Stomach (tissue), 9 donors: ENCODE measurements around the gene TMEM106C. TPM values are rescaled to one million over a fixed set of nuclear protein-coding genes. Genes with fewer than 3 reads are reported as not detected.

Experiments
- DNase-seq, 2 donors: peaks; one replicate each; pipeline versions ENCODE4 v3.0.0 to v3.0.0-alpha.2; 2013 to 2019
- H3K27ac ChIP-seq, 5 donors: fragments of 200-600 bp in 4 of 5; sonication (generic) in 4 of 5; one replicate each; pipeline ENCODE4 v1.5.1; 2013 to 2019; ENCODE audit warnings: mild to moderate bottlenecking in 1 of 5, moderate library complexity in 1 of 5
- H3K27me3 ChIP-seq, 3 donors: fragments of 200-600 bp; sonication (generic); one replicate each; pipeline ENCODE4 v1.5.1; 2017 to 2019; ENCODE audit warnings: mixed run types in 1 of 3
- H3K36me3 ChIP-seq, 4 donors: fragments of 200-600 bp; sonication (generic); 1 replicate in 3 of 4; 2 replicates in 1 of 4; pipeline ENCODE4 v1.5.1; 2016 to 2019
- H3K4me1 ChIP-seq, 4 donors: fragments of 200-600 bp; sonication (generic); one replicate each; pipeline ENCODE4 v1.5.1; 2016 to 2019
- H3K4me3 ChIP-seq, 4 donors: fragments of 200-600 bp; sonication (generic) in 3 of 4; one replicate each; pipeline ENCODE4 v1.5.1; 2016 to 2019; ENCODE audit warnings: mild to moderate bottlenecking in 1 of 4
- H3K9me3 ChIP-seq, 4 donors: fragments of 200-600 bp; sonication (generic); one replicate each; pipeline ENCODE4 v1.5.1; 2016 to 2019
- EP300 ChIP-seq: sonication (generic); formaldehyde crosslinking; IDR thresholded peaks from one replicate; pipeline ENCODE4 v1.6.1; 2017; ENCODE audit warnings: antibody characterized with exemption
- POLR2A ChIP-seq, 4 donors: fragments of 450-650 bp; IDR thresholded peaks; one replicate each; pipeline ENCODE4 v1.6.1; 2016; ENCODE audit warnings: antibody characterized with exemption in 4 of 4, control low read depth in 2 of 4, mild to moderate bottlenecking in 1 of 4, moderate library complexity in 1 of 4
- POLR2AphosphoS5 ChIP-seq, 3 donors: sonication (generic); formaldehyde crosslinking; IDR thresholded peaks; one replicate each; pipeline ENCODE4 v1.6.1; 2016; ENCODE audit warnings: antibody characterized with exemption in 3 of 3
- WGBS, 5 donors: extraction: QIAGEN DNeasy Blood & Tissue Kit in 3 of 5; methylation state at CpG; one replicate each; pipeline versions ENCODE4 v1.1.5 to v1.1.7; 2013 to 2018; 5-methylcytosine and 5-hydroxymethylcytosine counted together
- intact Hi-C: fragments of 100-400 bp; cut with DNase I; formaldehyde crosslinking; loops from one replicate; pipeline ENCODE4 v1.15.1; 2023; ENCODE audit warnings: low total_unique reads
- polyA plus RNA-seq, 3 donors: library from polyadenylated mRNA; stranded (reverse); fragments of 200-250 nt; gene quantifications; one replicate each; pipeline ENCODE4 v1.2.3, GENCODE V29; 2013
- total RNA-seq, 5 donors: library from RNA; depleted of rRNA; stranded (reverse); fragments of >200 nt; gene quantifications; one replicate each; pipeline versions ENCODE4 v1.1.0 to v1.2.3, GENCODE V29; 2014 to 2016
- TF ChIP-seq, protein P1 (sequence below), 7 experiments: fragments of 450-650 bp in 4 of 7; fragments of 200-600 bp in 3 of 7; sonication (generic) in 3 of 7; IDR thresholded peaks; one replicate each; pipeline ENCODE4 v1.5.1; 2016 to 2019; ENCODE audit warnings: antibody characterized with exemption in 7 of 7, control low read depth in 2 of 7, mild to moderate bottlenecking in 1 of 7
- donor health status: healthy with polysubstance abuse.
- donor health status: Bipolar disorder and iron deficiency.
- donor health status: healthy.

Gene TMEM106C
- total and polyA plus RNA-seq, 8 donors: 29.8 to 254 (median 61.9) TPM

DNA sequence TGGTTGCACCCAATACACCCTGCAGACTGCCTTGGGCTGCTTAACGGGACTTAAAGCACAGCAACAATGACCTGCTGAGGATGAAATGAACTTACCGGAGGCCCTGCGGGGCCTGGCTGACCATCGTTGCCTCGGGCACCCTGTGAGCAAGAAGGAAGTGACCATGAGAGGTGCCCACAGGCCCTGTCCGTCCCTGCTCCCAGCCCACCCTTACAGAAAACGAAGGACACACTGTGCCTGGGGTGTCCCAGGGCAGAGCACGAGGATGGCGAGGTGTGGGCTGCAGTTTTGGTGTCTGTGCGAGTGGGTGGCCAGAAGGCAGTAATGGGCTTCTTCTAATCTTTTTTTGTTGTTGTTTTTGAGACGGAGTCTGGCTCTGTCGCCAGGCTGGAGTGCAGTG is 26.3 kb downstream of the TMEM106C start:
- Histone ChIP-seq H3K27me3 (peaks cover 0 to 11% (median 0%) of the 10 kb centered on the region in 3 donors), H3K4me3 (no peak overlapping the region), H3K9me3 (no peaks in the 10 kb centered on the region), H3K4me1 (peaks cover 0 to 4% (median 0%) of the 10 kb centered on the region in 4 donors), H3K27ac (no peak overlapping the region), H3K36me3 (no peaks in the 10 kb centered on the region)
- intact Hi-C loops: no loop called here
- 90% methylated on average over 12 of the region's 12 CpGs for WGBS, 5 donors
- DNase-seq: no peak
- TF ChIP-seq POLR2A (IDR thresholded peaks at IDR 0.05) (no peak), POLR2AphosphoS5 (IDR thresholded peaks at IDR 0.05) (no peak), EP300 (no peak)
- TF ChIP-seq, protein P1, sequence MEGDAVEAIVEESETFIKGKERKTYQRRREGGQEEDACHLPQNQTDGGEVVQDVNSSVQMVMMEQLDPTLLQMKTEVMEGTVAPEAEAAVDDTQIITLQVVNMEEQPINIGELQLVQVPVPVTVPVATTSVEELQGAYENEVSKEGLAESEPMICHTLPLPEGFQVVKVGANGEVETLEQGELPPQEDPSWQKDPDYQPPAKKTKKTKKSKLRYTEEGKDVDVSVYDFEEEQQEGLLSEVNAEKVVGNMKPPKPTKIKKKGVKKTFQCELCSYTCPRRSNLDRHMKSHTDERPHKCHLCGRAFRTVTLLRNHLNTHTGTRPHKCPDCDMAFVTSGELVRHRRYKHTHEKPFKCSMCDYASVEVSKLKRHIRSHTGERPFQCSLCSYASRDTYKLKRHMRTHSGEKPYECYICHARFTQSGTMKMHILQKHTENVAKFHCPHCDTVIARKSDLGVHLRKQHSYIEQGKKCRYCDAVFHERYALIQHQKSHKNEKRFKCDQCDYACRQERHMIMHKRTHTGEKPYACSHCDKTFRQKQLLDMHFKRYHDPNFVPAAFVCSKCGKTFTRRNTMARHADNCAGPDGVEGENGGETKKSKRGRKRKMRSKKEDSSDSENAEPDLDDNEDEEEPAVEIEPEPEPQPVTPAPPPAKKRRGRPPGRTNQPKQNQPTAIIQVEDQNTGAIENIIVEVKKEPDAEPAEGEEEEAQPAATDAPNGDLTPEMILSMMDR (IDR thresholded peaks at IDR 0.05): no peak

DNA sequence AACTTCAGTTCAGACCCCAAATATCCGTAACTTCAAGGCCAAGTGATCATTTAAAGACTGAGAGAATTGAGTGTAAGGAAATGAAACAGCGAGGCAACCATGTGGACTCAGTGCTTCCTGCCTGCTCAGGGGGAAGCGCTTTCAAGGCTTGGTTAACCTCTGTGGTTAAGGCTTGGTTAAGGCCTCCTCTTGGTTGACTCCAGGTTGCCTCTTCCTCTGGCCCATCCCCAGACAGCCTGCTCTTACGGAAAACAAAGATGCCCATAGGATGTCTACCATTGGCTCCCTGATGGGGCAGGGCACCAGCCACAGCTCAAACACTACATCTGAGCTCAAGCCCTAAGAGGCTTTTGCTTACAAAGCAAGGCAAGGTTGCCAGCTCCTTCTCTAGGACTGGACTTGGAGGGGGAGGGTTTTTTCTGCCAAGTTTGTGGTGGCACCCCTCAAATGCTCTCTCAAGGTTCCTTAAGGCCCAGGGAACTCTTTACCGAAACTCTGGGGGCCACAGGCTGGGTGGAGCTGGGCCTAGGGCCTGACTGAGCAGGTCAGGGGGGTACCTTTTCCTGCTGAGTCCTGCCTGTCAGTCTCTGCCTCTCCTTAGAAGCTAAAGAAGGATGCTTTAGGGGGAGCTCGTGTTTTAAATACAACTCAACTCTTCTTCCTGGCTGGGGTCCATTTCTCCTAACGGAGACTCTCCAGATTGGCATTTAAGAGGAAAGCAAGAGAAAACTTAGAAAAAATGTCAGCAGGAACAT is 27.1 kb downstream of the TMEM106C start:
- no peaks in the 10 kb centered on the region for H3K9me3 ChIP-seq
- no peaks in the 10 kb centered on the region for H3K36me3 ChIP-seq
- TF ChIP-seq, protein P1 (IDR thresholded peaks at IDR 0.05): no peak
- TF ChIP-seq POLR2A (IDR thresholded peaks at IDR 0.05): no peak
- no peak for TF ChIP-seq EP300
- no peak for TF ChIP-seq POLR2AphosphoS5 (IDR thresholded peaks at IDR 0.05)
- intact Hi-C loops: no loop called here
- peaks cover 0 to 4% (median under 1%) of the 10 kb centered on the region in 4 donors for H3K4me1 ChIP-seq
- WGBS, 5 donors: 74 to 85% (median 80%) methylated on average over 6 to 7 of the region's 7 CpGs
- no peak overlapping the region for H3K4me3 ChIP-seq
- H3K27me3 ChIP-seq: peaks cover 0 to 19% (median 0%) of the 10 kb centered on the region in 3 donors
- no peak overlapping the region for H3K27ac ChIP-seq
- DNase-seq: peak in 1 of 2 donors; percentile 67

DNA sequence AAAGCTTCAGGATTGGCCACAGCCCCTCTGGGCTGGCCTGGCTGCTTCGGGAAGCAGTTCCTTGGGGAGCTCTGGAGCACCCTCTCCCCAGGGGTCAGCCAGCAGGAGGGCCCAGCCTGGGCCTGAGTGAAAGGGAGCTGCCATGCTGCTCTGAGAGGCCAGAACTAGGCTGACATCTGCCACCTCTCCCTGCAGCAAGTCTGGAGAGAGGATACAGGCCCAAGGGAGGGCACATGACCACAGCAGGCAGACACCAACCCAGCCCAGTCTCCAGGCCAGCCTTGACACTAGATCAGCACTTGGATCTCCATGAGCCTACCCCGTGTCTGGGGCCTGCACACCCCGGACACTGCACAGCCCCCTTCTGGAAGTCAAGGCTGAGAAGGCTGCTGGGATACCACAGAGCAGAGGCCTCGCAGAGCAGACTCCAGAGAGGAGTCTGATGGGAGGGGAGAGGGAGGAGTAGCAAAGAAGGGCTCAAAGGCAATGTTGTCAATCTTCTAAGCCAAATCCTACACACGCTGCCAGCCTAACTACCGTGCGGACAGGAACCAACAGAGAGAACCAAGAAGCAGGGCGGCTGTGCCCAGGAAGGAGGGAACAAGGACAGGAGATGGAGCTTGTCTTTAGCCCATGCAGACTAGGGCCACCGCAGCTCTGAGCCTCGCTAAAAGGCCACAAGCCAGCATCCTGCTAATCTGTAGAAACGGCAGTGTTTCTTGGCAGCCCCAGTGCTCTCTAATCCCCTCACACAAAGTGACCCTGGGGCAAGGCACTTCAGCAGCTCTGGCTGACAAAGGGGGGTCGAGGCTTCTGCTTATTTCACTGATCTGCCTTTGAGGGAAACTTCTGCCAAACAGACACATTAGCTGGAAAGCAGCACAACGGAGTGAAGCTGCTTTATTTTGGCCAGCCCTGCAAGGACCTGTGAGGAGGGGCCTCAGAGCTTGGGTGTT is 28.0 kb downstream of the TMEM106C start:
- Histone ChIP-seq H3K4me1 (peaks cover 7 to 13% (median 9%) of the 10 kb centered on the region in 4 donors), H3K9me3 (no peaks in the 10 kb centered on the region), H3K4me3 (no peak overlapping the region), H3K27me3 (peaks cover 0 to 23% (median 0%) of the 10 kb centered on the region in 3 donors), H3K27ac (no peak overlapping the region), H3K36me3 (no peaks in the 10 kb centered on the region)
- TF ChIP-seq EP300: no peak
- TF ChIP-seq POLR2AphosphoS5 (IDR thresholded peaks at IDR 0.05): no peak
- TF ChIP-seq POLR2A (IDR thresholded peaks at IDR 0.05): no peak
- 72 to 77% (median 74%) methylated on average over 12 to 13 of the region's 13 CpGs for WGBS, 5 donors
- DNase-seq: peak in 1 of 2 donors; percentile 75
- intact Hi-C loops: no loop called here

DNA sequence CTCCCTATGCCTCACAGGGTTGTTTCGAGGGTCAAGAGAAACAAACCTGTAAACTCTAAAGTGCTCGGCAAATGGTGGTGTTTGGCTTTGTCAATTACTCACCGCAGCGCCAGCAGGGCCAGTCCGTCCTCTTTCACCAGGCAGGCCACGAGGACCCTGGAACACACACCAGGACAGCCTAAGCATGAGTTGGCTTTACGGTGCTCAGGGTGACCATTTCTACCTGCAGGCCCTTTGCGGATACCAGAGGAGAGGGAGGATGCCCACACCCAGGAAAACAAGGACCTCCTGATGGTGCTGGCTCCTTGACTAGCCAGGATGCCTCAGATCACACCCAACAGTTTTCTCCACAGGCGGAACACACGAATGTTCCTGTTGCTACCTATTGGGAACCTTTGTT is 29.4 kb downstream of the TMEM106C start:
- Histone ChIP-seq H3K27ac (no peak overlapping the region), H3K4me1 (peaks cover 7 to 14% (median 11%) of the 10 kb centered on the region in 4 donors), H3K9me3 (no peaks in the 10 kb centered on the region), H3K4me3 (no peak overlapping the region), H3K27me3 (peaks cover 0 to 31% (median 0%) of the 10 kb centered on the region in 3 donors), H3K36me3 (no peaks in the 10 kb centered on the region)
- intact Hi-C loops: no loop called here
- WGBS, 5 donors: 94 to 96% (median 95%) methylated on average over 10 of the region's 10 CpGs
- TF ChIP-seq POLR2AphosphoS5 (IDR thresholded peaks at IDR 0.05) (no peak), EP300 (no peak)
- TF ChIP-seq, protein P1 (IDR thresholded peaks at IDR 0.05): no peak
- no peak for DNase-seq
